HG03045 (cell line): ENCODE data around the gene SEC31A.
"Not testable (repeated sequence)": the region's sequence is repeated elsewhere in the genome, so short reads cannot be mapped to it uniquely, and the experiment has no call there.

ENCODE experiments used
- ATAC-seq: cut with Tn5 transposase; IDR thresholded peaks from one replicate; pipeline ENCODE4 v1.9.1; 2021; ENCODE audit warnings: mild to moderate bottlenecking, moderate library complexity; ENCODE audit not compliant: unreplicated experiment

The SEC31A gene

DNA sequence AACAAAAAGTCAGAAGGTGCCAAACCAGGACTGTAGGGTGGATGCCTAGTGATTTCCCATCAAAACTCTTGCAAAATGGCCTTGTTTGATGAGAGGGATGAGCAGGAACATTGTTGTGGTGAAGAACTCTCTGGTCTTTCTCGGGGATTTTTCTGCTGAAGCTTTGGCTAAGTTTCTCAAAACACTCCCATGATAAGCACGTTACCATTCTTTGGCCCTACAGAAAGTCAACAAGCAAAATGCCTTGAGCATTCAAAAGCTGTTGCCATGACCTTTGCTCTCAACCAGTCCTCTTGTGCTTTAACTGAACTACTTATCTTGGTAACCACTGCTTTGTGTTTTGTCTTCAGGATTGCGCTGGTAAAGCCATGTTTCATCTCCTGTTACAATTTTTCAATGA lies 3.0 kb upstream of the SEC31A start:
- ATAC-seq = no peak

DNA sequence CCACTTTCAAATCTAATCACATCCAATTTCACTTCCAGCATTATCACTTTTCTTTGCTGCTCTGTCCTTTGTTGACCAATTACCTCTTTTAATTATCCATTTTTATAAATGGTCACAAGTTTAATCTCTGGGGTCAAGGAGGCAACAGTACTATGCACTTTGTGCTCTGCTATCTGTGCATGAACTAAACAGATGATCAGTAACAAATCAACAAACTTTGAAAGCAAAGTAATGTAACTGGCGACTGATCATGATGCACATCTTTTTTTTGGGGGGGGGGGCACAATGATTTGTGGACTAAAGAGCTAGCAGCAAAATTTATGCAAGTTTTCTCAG lies 1.5 kb upstream of the SEC31A start:
- ATAC-seq = no peak

GRCh38 chr4:82891707-82892466 lies 934 bp upstream of the SEC31A start:
- ATAC-seq = no peak

DNA sequence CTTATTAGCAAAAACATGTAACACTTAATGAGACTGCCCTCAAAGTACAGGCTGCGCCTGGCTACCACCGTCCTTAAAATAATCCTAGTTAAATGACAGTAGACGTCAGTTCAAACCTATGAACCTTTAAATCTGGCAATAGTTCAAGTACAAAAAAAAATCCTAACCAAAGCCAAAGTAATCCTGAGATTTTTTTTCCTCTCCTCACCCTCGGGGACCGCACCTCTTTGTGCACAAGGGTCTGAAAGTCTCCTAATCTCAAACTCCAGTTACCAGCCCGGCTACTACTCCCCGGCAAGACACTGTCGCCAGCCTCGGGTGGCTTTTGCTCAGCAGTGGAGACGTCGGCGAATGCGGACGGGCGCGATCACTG lies 439 bp downstream of the SEC31A start:
- ATAC-seq = peak; percentile 0

DNA sequence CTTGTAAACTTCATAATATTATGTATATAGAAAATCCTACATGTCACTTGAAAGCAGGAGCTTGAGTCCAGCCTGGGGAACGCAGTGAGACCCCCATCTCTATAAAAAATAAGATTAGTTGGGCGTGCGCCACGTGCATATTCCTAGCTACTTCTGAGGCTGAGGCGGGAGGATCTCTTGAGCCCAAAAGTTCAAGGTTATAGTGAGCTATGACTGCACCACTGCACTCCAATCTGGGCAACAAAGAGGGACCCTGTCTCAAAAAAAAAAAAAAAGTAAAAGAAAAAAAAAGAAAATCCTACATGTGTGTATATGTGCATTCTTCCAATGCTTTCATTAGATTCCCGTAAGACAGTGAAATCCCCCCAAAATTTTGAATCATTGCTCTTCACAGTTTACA lies 1.7 kb downstream of the SEC31A start:
- no peak for ATAC-seq

DNA sequence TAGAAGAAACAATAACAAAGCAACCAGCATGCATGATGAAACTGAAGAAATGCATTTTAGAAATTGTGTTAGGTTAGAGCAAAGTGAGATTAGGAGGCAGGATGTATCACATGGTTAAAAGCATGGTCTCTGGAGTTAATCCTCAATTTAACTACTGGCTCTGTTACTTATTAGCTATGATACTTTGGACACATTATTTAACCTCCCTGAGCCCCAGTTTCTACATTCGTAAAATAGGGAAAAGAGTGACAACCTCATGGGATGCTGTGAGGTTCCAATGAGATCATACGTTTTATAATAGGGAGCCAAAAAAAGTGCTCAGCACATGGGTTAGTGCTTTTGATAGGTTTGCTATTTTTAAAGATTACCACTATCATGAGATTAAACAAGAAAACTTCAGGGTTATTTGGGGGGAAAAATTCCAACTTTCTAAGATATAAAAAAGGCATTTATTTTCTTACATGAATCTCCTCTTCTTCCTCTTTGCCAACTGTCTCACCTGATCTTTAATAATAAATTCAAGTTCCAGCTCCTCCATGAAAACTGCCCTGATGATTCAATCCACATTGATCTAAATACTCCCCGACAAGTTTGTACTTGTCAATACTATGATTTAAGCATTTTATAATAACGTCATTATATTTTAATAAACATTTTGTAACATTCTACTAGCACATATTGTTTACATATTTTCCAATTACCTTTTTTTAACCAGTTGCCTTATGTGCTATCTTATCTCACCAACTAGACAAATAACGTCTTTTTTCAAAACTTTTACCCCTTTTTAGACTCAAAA lies 4.6 kb downstream of the SEC31A start:
- ATAC-seq = no peak

DNA sequence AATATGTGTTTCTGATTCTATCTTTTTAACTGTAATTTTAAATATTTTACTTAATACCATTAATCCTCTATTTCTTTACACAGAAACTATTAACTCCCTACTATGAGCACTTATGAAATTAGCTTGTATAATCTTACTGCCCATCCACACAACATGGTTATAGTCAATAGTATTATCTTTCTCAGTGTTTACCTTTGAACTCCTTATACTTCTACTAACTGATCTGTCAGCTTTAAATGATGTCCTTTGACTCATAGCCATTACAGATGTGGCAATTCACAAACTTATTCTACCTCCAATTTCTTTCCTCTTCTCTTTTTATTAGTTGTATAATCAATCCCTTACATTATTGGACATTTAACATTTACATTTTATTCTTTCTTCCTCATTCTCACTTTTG lies 5.5 kb downstream of the SEC31A start:
- no peak for ATAC-seq

DNA sequence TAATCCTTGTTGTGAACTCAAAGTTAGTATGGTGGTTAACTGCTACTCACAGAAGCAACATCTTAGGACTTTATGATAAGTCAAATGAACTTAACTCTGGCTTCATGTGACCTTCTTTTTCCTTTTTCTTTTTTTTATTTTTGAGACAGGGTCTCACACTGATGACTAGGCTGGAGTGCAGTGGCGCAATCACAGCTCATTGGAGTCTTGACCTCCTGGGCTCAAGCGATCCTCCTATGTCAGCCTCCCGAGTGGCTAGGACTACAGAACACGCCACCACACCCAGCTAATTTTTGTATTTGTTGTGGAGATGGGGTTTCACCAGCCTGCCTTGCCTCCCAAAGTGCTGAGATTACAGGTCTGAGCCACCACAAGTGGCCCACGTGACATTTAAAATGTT lies 22.4 kb downstream of the SEC31A start:
- no peak for ATAC-seq

DNA sequence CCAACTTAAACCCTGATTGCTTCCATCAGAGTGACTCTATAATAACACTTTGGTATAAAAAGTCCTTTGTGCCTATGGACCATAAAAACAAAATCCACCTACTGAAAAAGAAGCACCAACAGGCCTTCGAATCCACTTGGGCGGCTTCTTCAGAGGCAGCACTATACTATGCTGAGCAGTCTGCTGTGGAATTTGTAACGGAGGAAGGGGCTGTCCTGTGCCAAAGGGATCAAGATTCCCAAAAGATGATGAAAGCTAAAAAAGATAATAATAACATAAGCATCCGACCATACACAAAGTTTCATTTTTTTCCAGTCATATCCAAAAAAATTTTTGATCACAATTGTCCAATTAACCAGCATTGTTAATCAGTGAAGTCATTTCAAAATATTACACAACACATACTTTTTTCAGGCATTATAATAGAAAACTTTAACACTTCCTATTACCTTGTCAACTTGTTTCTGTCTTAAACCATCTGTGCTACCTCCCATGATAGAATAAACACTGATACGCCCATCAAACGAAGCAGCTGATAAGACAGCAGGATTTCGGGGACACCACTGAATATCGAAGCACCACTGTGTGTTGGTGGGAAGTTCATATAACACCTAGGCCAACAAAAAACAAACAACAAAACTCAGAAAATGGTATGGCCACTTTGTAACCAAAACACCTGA lies 24.1 kb downstream of the SEC31A start:
- no peak for ATAC-seq

DNA sequence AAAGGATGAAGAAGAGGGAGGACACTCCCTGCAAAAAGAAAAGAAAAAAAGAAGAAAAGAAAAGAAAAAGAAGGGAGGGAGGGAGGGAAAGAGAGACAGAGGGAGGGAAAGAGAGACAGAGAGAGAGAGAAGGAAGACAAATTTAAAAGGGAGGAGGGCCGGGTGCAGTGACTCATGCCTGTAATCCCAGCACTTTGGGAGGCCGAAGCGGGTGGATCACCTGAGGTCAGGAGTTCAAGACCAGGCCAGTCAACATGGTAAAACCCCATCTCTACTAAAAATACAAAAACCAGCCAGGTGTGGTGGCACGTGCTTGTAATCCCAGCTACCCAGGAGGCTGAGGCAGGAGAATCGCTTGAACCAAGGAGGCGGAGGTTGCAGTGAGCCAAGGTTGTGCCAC lies 24.9 kb downstream of the SEC31A start:
- ATAC-seq = not testable (repeated sequence)

DNA sequence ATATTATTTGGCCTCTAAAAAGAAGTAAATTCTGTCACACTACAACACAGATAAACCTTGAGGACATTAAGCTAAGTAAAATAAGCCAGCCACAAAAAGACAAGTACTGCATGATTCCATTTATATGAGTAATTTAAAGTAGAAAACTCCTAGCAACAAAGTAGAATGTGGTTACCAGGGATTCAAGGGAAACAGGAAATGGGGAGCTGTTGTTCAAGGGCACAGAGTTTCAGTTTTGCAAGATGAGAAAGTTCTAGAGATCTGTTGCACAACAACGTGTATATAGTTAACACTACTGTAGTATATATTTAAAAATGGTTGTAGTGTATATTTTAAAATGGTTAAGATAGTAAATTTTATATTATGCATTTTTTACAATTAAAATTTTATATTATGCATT lies 25.4 kb downstream of the SEC31A start:
- ATAC-seq = no peak

DNA sequence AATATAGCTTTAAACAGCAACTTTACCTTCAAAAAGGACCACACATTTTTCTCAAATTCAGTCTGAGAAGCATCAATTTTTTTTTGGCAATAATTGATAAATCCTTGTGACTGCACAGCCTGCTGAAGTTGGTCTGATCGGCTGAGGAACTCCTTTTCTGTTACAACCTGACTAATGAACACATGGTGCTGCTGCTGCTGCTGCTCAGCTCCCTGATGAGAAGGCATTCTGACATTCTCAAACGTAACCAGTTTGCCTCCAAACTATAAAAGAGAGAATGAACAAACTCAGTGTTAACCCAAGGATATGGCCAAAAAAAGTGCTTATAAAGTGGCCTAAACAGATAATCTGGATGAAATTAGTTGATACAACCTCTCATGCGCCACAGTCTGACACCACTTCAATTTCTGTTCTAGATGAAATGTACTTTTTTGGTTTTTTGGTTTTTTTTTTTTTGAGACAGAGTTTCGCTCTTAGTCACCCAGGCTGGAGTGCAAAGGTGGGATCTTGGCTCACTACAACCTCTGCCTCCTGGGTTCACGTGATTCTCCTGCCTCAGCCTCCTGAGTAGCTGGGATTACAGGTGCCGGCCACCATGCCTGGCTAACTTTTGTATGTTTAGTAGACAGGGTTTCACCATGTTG lies 26.5 kb downstream of the SEC31A start:
- ATAC-seq = no peak

- no peak for ATAC-seq
These were observed 29.4 kb downstream of the SEC31A start for GRCh38 chr4:82861529-82861928.

DNA sequence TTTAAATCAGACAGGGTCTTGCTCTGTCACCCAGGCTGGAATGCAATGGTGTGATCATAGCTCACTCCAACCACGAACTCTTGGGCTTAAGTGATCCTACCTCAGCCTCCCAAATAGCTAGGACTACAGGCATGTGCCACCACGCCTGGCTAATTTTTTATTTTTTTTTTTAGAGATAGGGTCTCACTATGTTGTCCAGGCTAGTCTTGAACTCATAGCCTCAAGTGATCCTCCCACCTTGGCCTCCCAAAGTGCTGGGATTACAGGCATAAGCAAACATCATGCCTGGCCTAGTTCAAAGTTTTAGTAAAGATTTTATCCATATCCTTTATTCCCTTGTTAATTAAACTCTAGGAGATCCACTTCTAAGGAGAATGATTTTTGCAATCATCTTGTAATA lies 30.5 kb downstream of the SEC31A start:
- not testable (repeated sequence) for ATAC-seq

DNA sequence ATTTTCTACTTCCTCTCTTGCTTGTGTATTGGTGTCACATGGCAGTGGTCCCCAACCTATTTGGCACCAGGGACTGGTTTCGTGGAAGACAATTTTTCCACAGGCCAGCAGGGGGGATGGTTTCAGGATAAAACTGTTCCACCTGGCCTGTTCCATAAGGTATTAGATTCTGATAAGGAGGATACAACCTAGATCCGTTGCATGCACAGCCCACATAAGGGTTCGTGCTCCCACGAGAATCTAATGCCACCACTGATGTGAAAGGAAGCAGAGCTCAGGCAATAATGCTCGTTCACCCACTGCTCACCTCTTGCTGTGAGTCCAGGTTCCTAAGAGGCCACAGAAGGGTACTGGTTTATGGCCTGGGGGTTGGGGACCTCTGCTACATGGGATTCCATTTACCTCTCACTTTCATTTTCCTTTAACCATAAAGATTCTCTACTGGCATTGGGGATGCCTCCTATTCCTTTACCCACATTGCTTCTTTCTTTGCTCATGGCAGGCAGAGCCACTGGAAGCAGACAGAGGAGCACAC lies 38.1 kb downstream of the SEC31A start:
- ATAC-seq = no peak

DNA sequence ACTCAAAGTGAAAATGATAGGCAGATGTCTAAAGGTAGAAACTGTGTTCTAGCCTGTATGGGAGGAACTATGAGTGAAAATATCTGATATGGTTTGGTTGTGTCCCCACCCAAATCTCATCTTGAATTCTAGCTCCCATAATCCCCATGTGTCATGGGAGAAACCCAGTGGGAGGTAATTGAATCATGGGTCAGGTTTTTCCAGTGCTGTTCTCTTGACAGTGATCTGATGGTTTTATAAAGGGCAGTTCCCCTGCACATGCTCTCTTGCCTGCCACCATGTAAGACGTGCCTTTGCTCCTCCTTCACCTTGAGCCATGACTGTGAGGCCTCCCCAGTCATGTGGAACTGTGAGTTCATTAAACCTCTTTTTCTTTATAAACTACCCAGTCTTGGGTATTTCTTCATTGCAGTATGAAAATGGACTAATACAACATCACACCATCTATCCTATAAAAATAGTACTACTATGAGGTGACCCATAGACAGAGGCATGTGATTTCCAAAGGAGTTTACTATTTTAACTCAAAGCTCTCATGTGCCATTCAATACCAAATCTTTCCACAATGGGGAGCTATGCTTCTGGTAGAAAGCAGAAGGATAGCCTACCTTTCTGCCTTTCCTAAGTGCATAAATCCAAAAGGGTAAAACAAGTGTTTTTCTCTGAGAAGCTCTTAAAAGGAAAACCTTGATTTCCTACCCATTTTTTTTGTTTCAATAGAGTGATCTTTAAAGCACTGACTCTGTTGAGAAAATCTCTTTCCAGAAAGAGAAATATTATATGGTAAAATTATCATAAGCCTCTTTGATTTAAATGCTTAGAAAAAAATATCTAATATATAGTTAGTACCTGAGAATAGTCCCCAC lies 38.8 kb downstream of the SEC31A start:
- ATAC-seq = no peak

DNA sequence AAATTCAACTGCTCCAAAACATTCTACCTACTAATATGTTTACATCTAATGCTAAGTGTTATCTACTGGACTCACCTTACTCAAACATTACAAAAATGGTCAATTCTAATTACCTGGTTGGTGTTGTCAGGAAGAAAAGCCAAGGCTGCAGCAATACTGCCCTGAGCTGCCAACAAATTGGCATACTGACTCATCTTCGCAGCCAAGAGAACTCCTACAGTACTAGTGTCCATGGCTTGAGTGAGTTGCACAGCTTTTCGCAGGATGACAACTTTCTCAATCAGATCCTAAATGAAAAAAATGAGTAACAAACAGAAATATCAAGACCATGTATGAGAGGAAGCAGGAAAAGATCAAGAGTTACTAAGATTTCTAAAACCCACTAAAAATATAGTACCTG lies 39.6 kb downstream of the SEC31A start:
- ATAC-seq = no peak

GRCh38 chr4:82850684-82851083 lies 40.3 kb downstream of the SEC31A start:
- ATAC-seq = no peak

DNA sequence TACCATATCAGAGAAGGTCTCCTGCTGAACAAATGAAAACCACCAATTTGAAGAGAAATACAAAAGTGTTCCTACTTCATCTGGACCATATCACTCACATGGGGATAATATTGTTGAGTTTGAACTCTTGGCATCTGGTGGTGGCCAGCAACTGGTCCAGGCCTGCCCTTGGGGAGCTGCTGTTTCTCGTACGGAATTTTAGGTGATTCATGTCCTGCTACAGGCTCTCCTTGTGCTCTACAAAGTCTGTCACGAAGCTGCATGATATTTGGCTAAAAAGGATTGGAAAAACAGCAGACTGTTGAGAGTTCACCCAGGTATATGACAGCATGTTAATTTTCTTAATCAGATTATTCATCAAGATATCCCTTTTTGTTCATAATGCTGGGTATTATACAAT lies 42.2 kb downstream of the SEC31A start:
- no peak for ATAC-seq

DNA sequence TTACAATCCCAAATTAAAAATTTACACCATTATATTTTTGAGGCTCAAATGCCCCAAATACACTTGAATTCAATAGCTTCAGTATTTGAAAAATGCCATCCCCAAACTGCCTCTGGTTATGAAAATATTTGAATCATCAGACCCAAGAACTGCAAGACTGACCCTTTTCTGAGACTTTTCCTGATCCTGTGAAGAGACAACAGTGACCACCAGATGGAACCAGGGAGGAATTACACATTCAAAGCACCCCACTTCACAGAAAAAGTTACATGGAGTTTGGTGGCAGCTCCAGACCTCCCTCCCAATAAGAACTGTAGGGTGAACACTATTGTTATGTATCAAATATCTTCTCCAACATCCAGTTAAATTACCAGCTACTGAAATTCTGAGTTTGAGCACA lies 48.4 kb downstream of the SEC31A start:
- no peak for ATAC-seq
